ENCODE data around the gene FAM107A. TPM values are rescaled to one million over a fixed set of nuclear protein-coding genes. Genes with fewer than 3 reads are reported as not detected.
A peak's percentile ranks its signal among the peaks of the same experiment; 100 is the strongest.
"Not testable (repeated sequence)": the region's sequence is repeated elsewhere in the genome, so short reads cannot be mapped to it uniquely, and the experiment has no call there.

The FAM107A gene
- total RNA-seq, 1 donor from 2014 or later, result 2.6 TPM

GRCh38 chr3:58536501-58537411 lies 40.4 kb downstream of the FAM107A start, which contains the start of gene ACOX2:
ACOX2 (minus strand) TSS chr3:58537190; CDS start chr3:58535106, 2,084 bp downstream.
- DNase-seq (ENCODE audit: low spot score), result peak; percentile 92

DNA sequence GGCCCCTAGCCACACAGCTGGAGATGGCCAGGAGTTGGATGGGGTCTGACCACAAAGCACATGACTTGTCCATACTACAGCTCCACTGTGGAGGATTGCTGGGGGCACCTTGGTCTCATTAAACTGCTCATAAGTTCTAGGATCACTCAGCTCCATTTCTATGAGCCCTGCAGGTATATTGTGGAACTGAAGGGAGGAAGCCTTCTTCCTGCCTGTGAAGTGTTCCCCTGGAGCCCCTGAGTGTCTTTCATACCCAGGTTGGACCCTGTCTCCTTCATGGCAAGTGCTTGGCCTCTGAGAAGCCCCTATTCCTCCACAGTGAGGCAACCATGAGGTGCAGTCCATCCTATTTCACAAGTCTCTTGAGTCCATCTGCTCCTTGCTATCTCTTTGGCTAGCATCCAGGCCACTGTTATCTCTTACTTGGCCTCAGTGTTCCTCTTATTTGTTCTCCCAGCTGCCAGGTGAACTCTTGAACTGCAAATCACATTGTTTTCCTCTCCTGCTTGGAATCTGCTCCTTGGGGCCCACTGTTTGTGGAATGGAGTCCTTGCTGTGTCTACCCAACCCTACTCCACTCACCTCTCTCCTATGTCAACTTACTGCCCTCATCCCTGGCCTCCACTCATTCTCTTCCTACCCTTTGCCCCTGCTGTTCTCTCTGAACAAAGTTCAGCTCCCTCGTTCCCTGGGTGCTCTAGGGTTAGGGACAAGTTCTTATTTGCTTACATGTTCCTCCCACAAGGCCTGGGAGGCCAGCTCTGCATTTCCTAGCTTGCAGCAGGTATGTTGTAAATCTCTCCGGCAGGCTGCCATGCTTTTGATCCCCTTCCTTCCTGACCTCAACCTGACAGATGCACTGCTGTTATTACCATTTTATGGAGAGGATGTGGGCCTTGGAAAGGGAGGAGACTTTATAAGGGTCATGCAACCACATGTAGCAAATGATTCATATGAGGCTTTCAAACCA lies 41.4 kb downstream of the FAM107A start:
- peak; percentile 24 for DNase-seq (ENCODE audit: low spot score)

DNA sequence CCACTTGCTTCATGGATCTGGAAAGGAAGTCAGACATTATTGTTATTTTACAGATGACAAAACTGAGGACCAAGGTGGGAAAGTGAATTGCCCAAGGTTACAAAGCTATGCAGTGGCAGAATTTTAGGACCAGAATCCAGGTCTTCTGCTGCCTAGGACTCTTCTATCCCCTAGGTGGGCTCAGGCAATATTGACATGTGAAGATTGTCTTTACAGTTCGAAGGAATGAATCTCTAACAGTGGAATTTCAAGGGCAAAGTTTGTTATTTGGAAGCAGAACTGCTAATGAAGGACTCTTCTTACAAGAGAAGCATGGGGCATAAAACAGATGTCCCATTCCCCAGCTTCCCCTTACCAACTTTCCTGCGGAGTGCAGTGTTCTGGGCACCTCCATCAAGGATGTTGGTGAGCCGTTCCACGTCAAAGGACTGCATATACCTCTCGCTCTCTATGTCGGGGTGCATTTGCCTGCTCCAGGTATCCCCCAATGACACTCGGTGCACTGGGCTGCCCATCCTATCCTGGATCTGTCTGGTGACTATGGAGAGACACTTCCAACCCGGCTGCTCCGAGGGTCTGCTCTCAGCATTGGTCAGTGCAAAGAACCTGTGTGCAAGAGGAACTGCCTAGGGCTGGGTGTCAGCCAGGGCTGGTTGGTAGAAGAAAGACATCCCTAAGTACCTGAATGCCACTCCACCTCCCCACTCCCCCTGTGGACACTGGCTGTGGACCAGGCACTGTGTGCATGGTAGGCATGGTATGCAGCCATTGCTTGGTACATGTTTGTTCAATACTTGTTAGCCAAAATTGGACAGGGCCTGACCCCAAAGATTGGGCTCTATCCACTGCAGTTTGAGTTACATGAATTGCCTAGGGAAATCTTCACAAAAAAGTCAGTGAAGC lies 42.3 kb downstream of the FAM107A start:
- no peak for DNase-seq (ENCODE audit: low spot score)

DNA sequence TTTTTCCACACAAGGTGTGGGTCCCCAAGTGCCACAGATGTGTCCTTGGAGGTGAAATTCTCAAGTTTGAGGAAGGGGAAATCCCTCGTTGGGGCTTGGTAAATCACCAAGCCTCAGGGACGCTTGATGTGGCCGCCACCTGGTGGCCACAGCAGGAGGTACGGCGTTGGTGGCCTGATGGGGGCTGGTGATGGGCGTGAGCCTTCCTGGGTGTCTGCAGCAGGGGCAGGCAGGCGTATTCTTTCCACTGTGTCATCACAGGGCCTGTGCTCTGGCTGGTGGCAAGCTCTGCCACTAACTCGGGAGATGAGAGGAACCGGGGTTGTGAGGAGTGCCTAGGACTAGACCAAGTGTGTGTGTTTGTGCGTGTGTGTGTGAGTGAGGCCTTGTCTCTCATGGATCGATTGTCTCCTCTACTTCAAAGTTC lies 44.4 kb downstream of the FAM107A start:
- DNase-seq (ENCODE audit: low spot score), result peak; percentile 78

- DNase-seq (ENCODE audit: low spot score), result no peak
These were observed 45.2 kb downstream of the FAM107A start for GRCh38 chr3:58531956-58532355.

DNA sequence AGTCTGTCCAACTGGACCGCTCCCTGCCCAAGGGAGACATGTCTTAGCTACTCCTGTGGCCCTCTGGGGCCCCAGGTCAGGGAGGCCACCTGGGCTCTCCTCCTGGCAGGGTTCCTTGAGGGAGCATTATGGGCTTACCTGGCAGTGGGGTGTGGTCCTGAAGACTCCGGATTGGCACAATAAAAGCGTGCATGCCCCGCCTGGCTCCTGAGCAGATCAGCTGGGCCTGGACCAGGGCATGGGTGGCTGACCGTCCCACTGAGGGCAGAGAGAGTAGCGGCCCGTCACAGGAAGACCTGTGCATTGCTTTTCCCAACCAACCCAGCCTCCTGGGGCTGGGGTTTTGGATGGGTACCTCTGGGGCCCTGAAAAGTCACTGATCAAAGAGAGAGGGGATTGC lies 45.6 kb downstream of the FAM107A start:
- DNase-seq (ENCODE audit: low spot score), result no peak

DNA sequence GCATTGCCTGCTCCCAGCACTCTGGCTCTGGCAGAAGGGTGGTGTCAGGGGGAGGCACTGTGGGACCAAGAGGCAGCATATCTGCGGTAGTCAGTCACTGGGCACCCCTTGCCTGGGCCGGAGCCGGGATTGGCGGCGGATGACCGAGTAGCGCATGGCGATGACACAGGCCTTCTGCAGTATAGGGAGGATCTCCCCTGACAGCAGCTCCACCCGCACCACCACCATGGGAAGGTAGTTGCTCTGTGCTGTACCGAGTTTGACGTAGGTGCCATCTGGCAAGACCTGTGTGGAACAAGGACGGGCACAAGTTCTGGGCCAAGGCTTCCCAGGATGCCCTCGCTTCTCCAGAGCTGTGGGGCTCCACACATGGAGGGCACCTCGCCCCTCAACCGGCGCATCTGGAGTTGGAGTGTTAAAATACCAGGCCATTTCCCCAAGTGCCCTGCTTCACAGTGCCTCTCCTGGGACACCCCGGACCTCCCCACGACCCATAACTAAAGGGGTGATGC lies 46.8 kb downstream of the FAM107A start:
- no peak for DNase-seq (ENCODE audit: low spot score)

DNA sequence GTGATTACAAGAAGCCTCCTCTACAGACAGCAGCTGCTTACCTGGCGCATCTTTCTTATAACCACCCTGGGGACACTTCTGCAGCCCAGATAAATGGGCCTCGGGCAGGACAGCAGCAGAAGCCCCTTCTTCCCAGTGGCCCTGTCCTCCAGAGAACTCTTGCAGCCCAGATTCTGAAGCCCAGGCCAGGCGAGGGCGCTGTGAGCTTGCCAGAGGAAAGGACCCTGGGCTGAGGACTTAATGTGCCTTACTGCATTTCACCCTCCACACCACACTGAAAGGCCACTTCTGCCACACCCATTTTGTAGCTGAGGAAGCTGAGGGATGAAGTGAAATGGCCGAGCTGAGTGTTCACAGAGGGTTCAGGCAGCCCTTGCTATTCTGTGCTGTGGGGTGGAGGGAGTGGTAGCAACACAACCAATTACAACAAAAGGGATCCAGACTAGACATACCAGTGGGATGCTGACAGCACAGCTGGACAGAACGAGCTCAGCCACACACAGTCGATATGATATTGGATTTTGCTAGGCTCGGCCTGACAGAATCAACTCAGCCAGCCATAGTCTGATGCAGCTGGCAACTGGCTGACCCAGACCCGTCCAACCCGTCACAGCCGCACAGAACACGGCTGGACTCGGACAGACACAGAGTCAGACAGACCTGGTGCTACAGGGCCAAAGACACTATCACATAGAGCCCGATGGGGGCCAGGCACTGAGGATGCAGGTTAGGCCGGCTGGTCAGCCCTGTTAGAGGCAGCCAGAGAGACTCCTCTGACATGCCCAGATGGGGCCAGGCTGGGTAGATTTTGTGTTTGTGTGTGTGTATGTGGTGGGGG lies 47.5 kb downstream of the FAM107A start:
- DNase-seq (ENCODE audit: low spot score), result no peak

DNA sequence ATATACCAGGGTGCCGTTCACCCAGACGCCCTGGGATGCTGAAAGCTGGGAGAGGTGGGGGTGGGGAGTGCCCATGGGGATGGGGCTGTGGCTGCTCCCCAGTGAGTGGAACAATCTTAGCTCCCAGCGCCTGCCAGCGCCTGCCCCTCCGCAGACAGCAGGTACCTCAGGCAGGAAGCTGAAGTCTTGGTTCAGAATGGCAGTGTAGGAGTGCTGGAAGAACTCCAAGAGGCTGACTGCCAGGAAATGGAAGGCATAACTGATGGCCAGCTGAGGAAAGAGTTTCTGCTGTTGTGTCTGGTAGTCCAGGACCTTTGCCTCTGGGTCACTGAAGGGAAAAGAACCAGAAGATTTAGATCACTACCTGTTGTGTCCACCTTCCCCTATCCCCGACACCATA lies 48.6 kb downstream of the FAM107A start:
- peak; percentile 27 for DNase-seq (ENCODE audit: low spot score)

DNA sequence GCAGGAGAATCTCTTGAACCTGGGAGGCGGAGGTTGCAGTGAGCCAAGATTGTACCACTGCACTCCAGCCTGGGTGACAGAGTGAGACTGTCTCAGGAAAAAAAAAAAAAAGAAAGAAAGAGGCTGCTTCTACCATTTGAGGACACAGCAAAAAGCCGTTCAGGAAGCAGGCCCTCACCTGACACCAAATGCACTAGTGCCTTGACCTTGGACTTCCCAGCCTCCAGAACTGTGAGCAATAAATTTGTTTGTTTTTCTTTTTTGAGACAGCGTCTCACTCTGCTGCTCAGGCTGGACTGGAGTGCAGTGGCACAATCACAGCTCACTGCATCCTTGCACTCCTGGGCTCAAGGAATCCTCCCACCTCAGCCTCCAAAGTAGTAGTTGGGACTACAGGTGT lies 49.8 kb downstream of the FAM107A start:
- not testable (repeated sequence) for DNase-seq (ENCODE audit: low spot score)

DNA sequence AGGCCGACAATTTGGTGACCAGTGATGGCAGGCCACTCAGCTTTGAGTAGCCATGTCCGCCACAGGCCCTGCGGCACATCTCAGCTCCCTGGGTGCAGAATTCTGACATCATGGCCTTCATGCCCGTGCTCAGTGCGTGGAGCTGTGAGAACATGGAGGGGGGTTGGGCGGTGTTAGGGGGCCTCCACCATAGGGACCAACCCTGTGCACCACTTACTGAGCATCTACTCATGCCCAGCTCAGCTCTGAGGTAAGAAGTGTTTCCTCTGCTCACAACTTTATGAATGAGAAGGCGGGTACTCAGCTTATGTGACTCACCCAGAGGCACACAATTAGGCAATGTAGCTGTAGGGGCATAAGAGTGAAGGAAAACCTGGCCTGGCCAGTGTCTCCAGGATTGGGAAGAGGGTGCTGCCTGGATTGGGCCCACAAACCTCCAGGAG lies 50.7 kb downstream of the FAM107A start:
- peak; percentile 73 for DNase-seq (ENCODE audit: low spot score)

- no peak for DNase-seq (ENCODE audit: low spot score)
These were observed 52.8 kb downstream of the FAM107A start for GRCh38 chr3:58524326-58524888.

- DNase-seq (ENCODE audit: low spot score), result no peak
These were observed 54.3 kb downstream of the FAM107A start for GRCh38 chr3:58522759-58523425.

GRCh38 chr3:58521917-58522631 lies 55.1 kb downstream of the FAM107A start:
- DNase-seq (ENCODE audit: low spot score), result no peak

- no peak for DNase-seq (ENCODE audit: low spot score)
These were observed 55.9 kb downstream of the FAM107A start for GRCh38 chr3:58521336-58521670.

DNA sequence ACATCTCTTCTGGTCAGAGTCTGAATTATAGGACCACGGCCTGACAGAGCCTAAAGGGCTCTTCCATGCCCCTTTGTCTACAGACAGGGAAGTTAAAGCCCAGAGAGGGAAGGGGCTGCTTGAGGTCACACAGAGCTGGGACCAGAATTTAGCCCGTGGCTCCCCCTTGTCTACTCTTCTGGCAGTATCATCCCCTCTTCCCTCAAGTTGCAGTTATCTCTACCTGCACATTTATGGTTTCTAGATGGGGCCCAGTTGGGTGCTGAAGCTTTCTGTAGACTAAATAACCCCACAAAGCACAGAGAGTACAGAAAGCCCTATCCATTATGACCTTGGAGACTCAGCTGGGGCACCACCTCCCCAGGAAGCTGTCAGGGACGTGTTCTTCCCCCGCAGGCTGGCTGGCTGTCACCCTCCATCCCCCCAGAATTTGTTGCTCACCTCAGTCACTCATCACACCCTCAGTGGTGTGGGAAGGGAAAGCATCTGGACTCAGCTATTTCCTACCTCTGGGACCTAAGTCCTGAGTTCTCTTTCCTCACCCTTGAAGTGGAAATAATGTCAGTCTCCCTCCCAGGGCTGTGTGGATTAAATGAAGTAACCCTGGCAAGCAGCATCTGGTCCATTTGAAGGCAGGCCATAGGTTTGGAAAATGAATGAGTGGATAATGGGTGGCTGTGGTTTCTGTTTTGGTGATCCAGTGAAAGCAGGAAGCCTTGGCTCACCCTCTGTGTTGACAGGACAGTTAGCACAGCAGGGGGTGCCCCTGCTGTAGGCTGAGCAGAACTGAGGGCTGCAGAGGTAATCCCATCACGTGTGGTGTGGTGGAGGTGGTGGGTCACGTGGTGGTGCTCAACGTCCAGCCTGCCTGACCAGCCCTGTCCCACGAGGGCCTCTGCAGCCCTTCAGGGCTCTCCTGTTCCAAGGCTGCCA lies 56.5 kb downstream of the FAM107A start:
- no peak for DNase-seq (ENCODE audit: low spot score)
